AG04450 (cell line): ENCODE results near the gene CCRL2. TPM values are rescaled to one million over a fixed set of nuclear protein-coding genes. Genes with fewer than 3 reads are reported as not detected.
"Not testable (repeated sequence)": the region's sequence is repeated elsewhere in the genome, so short reads cannot be mapped to it uniquely, and the experiment has no call there.

ENCODE experiments used
- CTCF ChIA-PET: fragments of 300-600, 350-600 bp; formaldehyde crosslinking; extraction: SDS; loops from one replicate; lab custom pipeline; 2022; ENCODE audit warnings: antibody characterized with exemption, inconsistent platforms; lab: Charles Lee
- POLR2A ChIA-PET: fragments of 350-600 bp; formaldehyde crosslinking; extraction: SDS; loops from one replicate; lab custom pipeline; 2021; ENCODE audit warnings: antibody characterized with exemption, inconsistent platforms; lab: Yijun Ruan, JAX
- DNase-seq: peaks from one replicate; pipeline ENCODE4 v3.0.0-alpha.2; 2011; ENCODE audit warnings: low read depth, low spot score
- H3K27ac ChIP-seq: one replicate; pipeline ENCODE4 v1.5.1; 2012; ENCODE audit warnings: low read depth, low read length, control low read depth
- H3K27me3 ChIP-seq: one replicate; pipeline ENCODE4 v1.6.0; 2012; ENCODE audit warnings: low read length; ENCODE audit not compliant: control insufficient read depth, insufficient read depth
- H3K4me3 ChIP-seq: 2 replicates; pipeline ENCODE4 v1.5.1; 2011; ENCODE audit warnings: mild to moderate bottlenecking, low read depth, low read length, control low read depth
- H3K9me3 ChIP-seq: 2 replicates; pipeline ENCODE4 v1.5.1; 2012; ENCODE audit warnings: low read length; ENCODE audit not compliant: control insufficient read depth, insufficient read depth
- CTCF ChIP-seq: IDR thresholded peaks from 2 replicates; pipeline ENCODE4 v1.5.1; 2011; ENCODE audit warnings: low read depth, low read length, control low read depth, inconsistent platforms
- polyA plus RNA-seq: library from polyadenylated mRNA; depleted of rRNA; stranded (reverse); fragments of >200 nt; gene quantifications from 2 replicates; pipeline ENCODE4 v1.2.3, GENCODE V29; 2011

Gene CCRL2
- polyA plus RNA-seq, 1 experiment, result 0.16 TPM

GRCh38 chr3:46417841-46418611, 11.0 kb downstream of the CCRL2 start:
- ChIA-PET POLR2A (interaction anchor here (0.5 kb wide), 1 partner anchor 697 kb away, joined by 7 read pairs; no protein-coding TSS in a partner anchor), CTCF (no interaction called here)
- no peak overlapping the region for H3K27ac ChIP-seq
- DNase-seq, result no peak
- no peak overlapping the region for H3K4me3 ChIP-seq
- no peaks in the 10 kb centered on the region for H3K9me3 ChIP-seq
- peaks cover 8% of the 10 kb centered on the region for H3K27me3 ChIP-seq
- no peak for TF ChIP-seq CTCF

- ChIA-PET CTCF (no interaction called here), POLR2A (no interaction called here)
- no peak overlapping the region for H3K27ac ChIP-seq
- no peaks in the 10 kb centered on the region for H3K9me3 ChIP-seq
- no peak overlapping the region for H3K4me3 ChIP-seq
- peaks cover 5% of the 10 kb centered on the region for H3K27me3 ChIP-seq
- no peak for DNase-seq
- TF ChIP-seq CTCF, result no peak
Measured at GRCh38 chr3:46419816-46420215, 12.8 kb downstream of the CCRL2 start.

- ChIA-PET POLR2A (no interaction called here), CTCF (no interaction called here)
- Histone ChIP-seq H3K9me3 (no peaks in the 10 kb centered on the region), H3K27me3 (peaks cover 5% of the 10 kb centered on the region), H3K27ac (no peak overlapping the region), H3K4me3 (no peak overlapping the region)
- no peak for DNase-seq
- TF ChIP-seq CTCF, result no peak
Measured at GRCh38 chr3:46420931-46421330, 13.9 kb downstream of the CCRL2 start.

- H3K27ac ChIP-seq, result no peak overlapping the region
- peaks cover 2% of the 10 kb centered on the region for H3K27me3 ChIP-seq
- CTCF ChIA-PET, result no interaction called here
- no peak for DNase-seq
- no peaks in the 10 kb centered on the region for H3K9me3 ChIP-seq
- POLR2A ChIA-PET, result no interaction called here
- H3K4me3 ChIP-seq, result no peak overlapping the region
- TF ChIP-seq CTCF, result no peak
Measured at GRCh38 chr3:46422617-46423016, 15.6 kb downstream of the CCRL2 start.

GRCh38 chr3:46423588-46423987, 16.5 kb downstream of the CCRL2 start:
- Histone ChIP-seq H3K4me3 (no peak overlapping the region), H3K9me3 (no peaks in the 10 kb centered on the region), H3K27ac (no peak overlapping the region), H3K27me3 (peaks cover 7% of the 10 kb centered on the region)
- ChIA-PET POLR2A (no interaction called here), CTCF (no interaction called here)
- no peak for TF ChIP-seq CTCF
- no peak for DNase-seq

- H3K27ac ChIP-seq, POLR2A ChIA-PET, DNase-seq, H3K27me3 ChIP-seq, H3K4me3 ChIP-seq, H3K9me3 ChIP-seq: not testable (repeated sequence)
- CTCF ChIA-PET, result interaction anchor here (0.7 to 1.2 kb wide), 4 partner anchors 17 to 493 kb away, joined by 3 to 5 read pairs (median 4); no protein-coding TSS in a partner anchor
Measured at GRCh38 chr3:46426476-46426875, 19.4 kb downstream of the CCRL2 start.
